ENCODE results near the gene SLC6A3. TPM values are rescaled to one million over a fixed set of nuclear protein-coding genes. Genes with fewer than 3 reads are reported as not detected.

Gene SLC6A3
- total and polyA plus RNA-seq, 9 of the 15 experiments (the other 6 are each of a cell fraction or from before 2014, with no cell fraction given): not detected

DNA sequence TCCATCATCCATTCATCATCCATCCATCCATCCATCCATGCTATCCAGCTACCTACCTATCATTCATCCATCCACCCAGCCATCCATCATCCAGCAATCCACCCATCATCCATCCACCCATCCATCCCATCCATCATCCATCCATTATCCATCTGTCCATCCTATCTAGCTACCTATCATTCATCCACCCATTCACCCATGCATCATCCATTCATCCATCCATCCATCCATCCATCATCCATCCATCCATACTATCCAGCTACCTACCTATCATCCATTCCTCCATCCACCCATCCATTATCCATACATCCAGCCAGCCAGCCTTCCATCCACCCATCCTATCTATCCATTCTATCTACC lies 26.3 kb downstream of the SLC6A3 start:
- ATAC-seq (no peak), DNase-seq (ENCODE audit: extremely low read depth in 1 of 4, low spot score in 3 of 4) (no peak), FAIRE-seq (no peak)
- ChIA-PET POLR2A (interaction anchor here (1.2 kb wide), 1 partner anchor 9 kb away, joined by 6 read pairs; no protein-coding TSS in a partner anchor), CTCF (ENCODE audit: low intra/inter-chr PET ratio) (no interaction called here)
- H3K4me2 ChIP-seq (ENCODE audit: insufficient read depth, low read length): no peak overlapping the region
- intact Hi-C loops (cut with micrococcal nuclease) (no loop called here), in situ Hi-C loops (cut with MboI) (no loop called here)
- BruUV-seq (replicated peaks): no TSS peak
- peaks cover 5 to 34% of the 10 kb centered on the region in 2 experiments; a peak in 4 of 5 replicates for H3K27me3 ChIP-seq (ENCODE audit: control insufficient read depth in 2 of 2, insufficient read depth in 2 of 2, low read length in 2 of 2)
- no peak overlapping the region for H3K9ac ChIP-seq (ENCODE audit: insufficient read depth in 1 of 2, low read depth in 2 of 2, low read length in 2 of 2)
- no peaks in the 10 kb centered on the region for H3K36me3 ChIP-seq (ENCODE audit: control insufficient read depth, insufficient read depth, low read length)
- no peaks in the 10 kb centered on the region for H3K9me3 ChIP-seq (replicated peaks; ENCODE audit: control insufficient read depth, insufficient read depth, low read depth, low read length)
- peaks cover 7% of the 10 kb centered on the region for H3K9me1 ChIP-seq (ENCODE audit: control insufficient read depth, insufficient read depth, low read length)
- peaks cover 17% of the 10 kb centered on the region for H4K20me1 ChIP-seq (replicated peaks; ENCODE audit: control insufficient read depth, insufficient read depth, low read length)
- H3K4me3 ChIP-seq: no peak overlapping the region
- H3K79me2 ChIP-seq (ENCODE audit: control insufficient read depth, insufficient read depth, low read length): no peaks in the 10 kb centered on the region
- H3K4me1 ChIP-seq (replicated peaks in 1 of 2; ENCODE audit: control insufficient read depth in 2 of 2, insufficient read depth in 2 of 2, low read length in 2 of 2): peaks cover 0 to 17% of the 10 kb centered on the region in 2 experiments; a peak in 1 of 5 replicates
- H2AFZ ChIP-seq (ENCODE audit: low read depth, low read length): no peak overlapping the region
- H3K27ac ChIP-seq (ENCODE audit: extremely low read depth, low read depth, low read length): no peak overlapping the region
- TF ChIP-seq HIVEP1 (CRISPR knock-in tag; IDR thresholded peaks at IDR 0.05) (no peak), ETV1 (tag; conservative IDR thresholded peaks at IDR 0.05; ENCODE audit: low read depth) (no peak), ELF1 (tag; IDR thresholded peaks at IDR 0.05) (no peak), NFXL1 (CRISPR knock-in tag; IDR thresholded peaks at IDR 0.05) (no peak), HDAC1 (IDR thresholded peaks at IDR 0.05) (peak in 1 of 2 experiments; percentile 59; a peak in 2 of 4 replicates), TSC22D4 (tag; IDR thresholded peaks at IDR 0.05) (0 out of 2 replicates have a peak, but pooled peaks have one; percentile 35), PBX2 (CRISPR knock-in tag; IDR thresholded peaks at IDR 0.05; ENCODE audit: low read depth) (no peak), PBX2 (tag; conservative IDR thresholded peaks at IDR 0.05; ENCODE audit: low read depth) (peak; percentile 9; the same call in 1 of the 2 replicates), ZNF76 (CRISPR knock-in tag; IDR thresholded peaks at IDR 0.05; ENCODE audit: borderline replicate concordance) (no peak), YBX1 (IDR thresholded peaks at IDR 0.05) (no peak), ZBTB11 (CRISPR knock-in tag; IDR thresholded peaks at IDR 0.05) (no peak), MTA2 (IDR thresholded peaks at IDR 0.05; ENCODE audit: low read depth) (0 out of 2 replicates have a peak, but pooled peaks have one; percentile 2), CHCHD3 (CRISPR knock-in tag; IDR thresholded peaks at IDR 0.05) (no peak), CTBP1 (IDR thresholded peaks at IDR 0.05; ENCODE audit: borderline replicate concordance) (0 out of 2 replicates have a peak, but pooled peaks have one; percentile 62)
- TF ChIP-seq, protein P1, sequence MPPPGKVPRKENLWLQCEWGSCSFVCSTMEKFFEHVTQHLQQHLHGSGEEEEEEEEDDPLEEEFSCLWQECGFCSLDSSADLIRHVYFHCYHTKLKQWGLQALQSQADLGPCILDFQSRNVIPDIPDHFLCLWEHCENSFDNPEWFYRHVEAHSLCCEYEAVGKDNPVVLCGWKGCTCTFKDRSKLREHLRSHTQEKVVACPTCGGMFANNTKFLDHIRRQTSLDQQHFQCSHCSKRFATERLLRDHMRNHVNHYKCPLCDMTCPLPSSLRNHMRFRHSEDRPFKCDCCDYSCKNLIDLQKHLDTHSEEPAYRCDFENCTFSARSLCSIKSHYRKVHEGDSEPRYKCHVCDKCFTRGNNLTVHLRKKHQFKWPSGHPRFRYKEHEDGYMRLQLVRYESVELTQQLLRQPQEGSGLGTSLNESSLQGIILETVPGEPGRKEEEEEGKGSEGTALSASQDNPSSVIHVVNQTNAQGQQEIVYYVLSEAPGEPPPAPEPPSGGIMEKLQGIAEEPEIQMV (tag; conservative IDR thresholded peaks at IDR 0.05; ENCODE audit: low read depth): no peak
